ENCODE results near the gene SDK1.
"Not testable (repeated sequence)": the region's sequence is repeated elsewhere in the genome, so short reads cannot be mapped to it uniquely, and the experiment has no call there.

SDK1 gene

GRCh38 chr7:3582145-3582544, 281.1 kb downstream of the SDK1 start:
- not testable (repeated sequence) for DNase-seq (ENCODE audit: low read depth)

- no peak for DNase-seq (ENCODE audit: low read depth)
Observed at GRCh38 chr7:3585826-3586225, 284.8 kb downstream of the SDK1 start.

- no peak for DNase-seq (ENCODE audit: low read depth)
Observed at GRCh38 chr7:3588341-3588740, 287.3 kb downstream of the SDK1 start.

- DNase-seq (ENCODE audit: low read depth), result no peak
Observed at GRCh38 chr7:3589752-3590151, 288.7 kb downstream of the SDK1 start.

- no peak for DNase-seq (ENCODE audit: low read depth)
Observed at GRCh38 chr7:3591219-3591618, 290.2 kb downstream of the SDK1 start.

- DNase-seq (ENCODE audit: low read depth), result no peak
Observed at GRCh38 chr7:3591944-3592343, 290.9 kb downstream of the SDK1 start.

GRCh38 chr7:3592401-3593134, 291.5 kb downstream of the SDK1 start:
- no peak for DNase-seq (ENCODE audit: low read depth)

GRCh38 chr7:3594901-3595300, 293.8 kb downstream of the SDK1 start:
- no peak for DNase-seq (ENCODE audit: low read depth)

GRCh38 chr7:3598854-3599253, 297.8 kb downstream of the SDK1 start:
- no peak for DNase-seq (ENCODE audit: low read depth)

- DNase-seq (ENCODE audit: low read depth), result no peak
Observed at GRCh38 chr7:3605222-3605621, 304.2 kb downstream of the SDK1 start.

- DNase-seq (ENCODE audit: low read depth), result no peak
Observed at GRCh38 chr7:3606436-3606835, 305.4 kb downstream of the SDK1 start.

- DNase-seq (ENCODE audit: low read depth), result no peak
Observed at GRCh38 chr7:3607847-3608246, 306.8 kb downstream of the SDK1 start.

GRCh38 chr7:3616306-3616705, 315.3 kb downstream of the SDK1 start:
- no peak for DNase-seq (ENCODE audit: low read depth)

- DNase-seq (ENCODE audit: low read depth), result no peak
Observed at GRCh38 chr7:3630081-3630480, 329.0 kb downstream of the SDK1 start.

- no peak for DNase-seq (ENCODE audit: low read depth)
Observed at GRCh38 chr7:3634396-3634795, 333.3 kb downstream of the SDK1 start.

GRCh38 chr7:3636131-3636860, 335.2 kb downstream of the SDK1 start:
- no peak for DNase-seq (ENCODE audit: low read depth)

- no peak for DNase-seq (ENCODE audit: low read depth)
Observed at GRCh38 chr7:3639253-3639652, 338.2 kb downstream of the SDK1 start.

GRCh38 chr7:3641582-3641981, 340.5 kb downstream of the SDK1 start:
- no peak for DNase-seq (ENCODE audit: low read depth)

- no peak for DNase-seq (ENCODE audit: low read depth)
Observed at GRCh38 chr7:3643091-3643490, 342.0 kb downstream of the SDK1 start.

GRCh38 chr7:3648276-3648675, 347.2 kb downstream of the SDK1 start:
- DNase-seq (ENCODE audit: low read depth), result no peak

GRCh38 chr7:3649250-3649649, 348.2 kb downstream of the SDK1 start:
- no peak for DNase-seq (ENCODE audit: low read depth)

- no peak for DNase-seq (ENCODE audit: low read depth)
Observed at GRCh38 chr7:3649678-3650440, 348.8 kb downstream of the SDK1 start.

- no peak for DNase-seq (ENCODE audit: low read depth)
Observed at GRCh38 chr7:3650844-3651243, 349.8 kb downstream of the SDK1 start.

Measured in stimulated activated CD8-positive, alpha-beta memory T cell treated with anti-CD3 and anti-CD28 coated beads, Interleukin-4, amount 100 ng/mL, for 24 hours (primary cell).